Kidney epithelial cell (primary cell): ENCODE measurements around the gene MXRA7. TPM values are rescaled to one million over a fixed set of nuclear protein-coding genes. Genes with fewer than 3 reads are reported as not detected.

ENCODE experiments used
- DNase-seq: peaks from one replicate; pipeline ENCODE4 v3.0.0-alpha.2; 2010; ENCODE audit warnings: low read depth
- H3K27me3 ChIP-seq: 2 replicates; pipeline ENCODE4 v1.6.0; 2011; ENCODE audit warnings: low read length; ENCODE audit not compliant: control insufficient read depth, insufficient read depth
- H3K36me3 ChIP-seq: 2 replicates; pipeline ENCODE4 v1.5.1; 2011; ENCODE audit warnings: low read length; ENCODE audit not compliant: control insufficient read depth, insufficient read depth
- H3K4me3 ChIP-seq: 2 replicates; pipeline ENCODE4 v1.5.1; 2011; ENCODE audit warnings: low read depth, mild to moderate bottlenecking, control low read depth, low read length
- CTCF ChIP-seq: IDR thresholded peaks from 2 replicates; pipeline ENCODE4 v1.5.1; 2011; ENCODE audit warnings: mild to moderate bottlenecking, moderate library complexity, low read length, control low read depth, inconsistent platforms; ENCODE audit not compliant: insufficient read depth, poor library complexity, severe bottlenecking
- total RNA-seq: library from RNA; depleted of rRNA; stranded (reverse); fragments of >200 nt; gene quantifications from 2 replicates; pipeline ENCODE4 v1.2.3, GENCODE V29; 2015

The MXRA7 gene
- total RNA-seq, 1 donor from 2014 or later: 110 TPM

- DNase-seq: no peak
- no peak overlapping the region for H3K4me3 ChIP-seq
- H3K36me3 ChIP-seq: no peaks in the 10 kb centered on the region
- no peaks in the 10 kb centered on the region for H3K27me3 ChIP-seq
- TF ChIP-seq CTCF: no peak
Observed at GRCh38 chr17:76672892-76673291, 37.9 kb downstream of the MXRA7 start.

- no peak for DNase-seq
- TF ChIP-seq CTCF: no peak
- H3K27me3 ChIP-seq: no peaks in the 10 kb centered on the region
- peak overlapping the region; percentile 55 for H3K4me3 ChIP-seq
- H3K36me3 ChIP-seq: no peaks in the 10 kb centered on the region
Observed at GRCh38 chr17:76672270-76672851, 38.4 kb downstream of the MXRA7 start.

GRCh38 chr17:76671912-76672262 lies 38.9 kb downstream of the MXRA7 start:
- peak overlapping the region; percentile 55 for H3K4me3 ChIP-seq
- DNase-seq: no peak
- no peaks in the 10 kb centered on the region for H3K27me3 ChIP-seq
- no peaks in the 10 kb centered on the region for H3K36me3 ChIP-seq
- TF ChIP-seq CTCF: no peak

- peak; percentile 97 for DNase-seq
- H3K27me3 ChIP-seq: no peaks in the 10 kb centered on the region
- no peaks in the 10 kb centered on the region for H3K36me3 ChIP-seq
- no peak for TF ChIP-seq CTCF
- H3K4me3 ChIP-seq: peak overlapping the region; percentile 26
Observed at GRCh38 chr17:76671123-76671911, 39.4 kb downstream of the MXRA7 start.

- H3K27me3 ChIP-seq: no peaks in the 10 kb centered on the region
- H3K4me3 ChIP-seq: no peak overlapping the region
- DNase-seq: no peak
- no peak for TF ChIP-seq CTCF
- no peaks in the 10 kb centered on the region for H3K36me3 ChIP-seq
Observed at GRCh38 chr17:76670718-76671122, 40.0 kb downstream of the MXRA7 start.
